SK-N-SH treated with all-trans-retinoic acid at 6 μM for 48 hours (cell line): ENCODE data around the gene NINJ2.

ENCODE experiments used
- CREB5 ChIP-seq: fragments of 250-450 bp; sonication (Bioruptor Pico); IDR thresholded peaks from 2 replicates; pipeline ENCODE4 v1.5.1; 2020; ENCODE audit warnings: low read depth, mild to moderate bottlenecking, moderate library complexity
- CSRNP3 ChIP-seq: fragments of 250-450 bp; sonication (Bioruptor Pico); IDR thresholded peaks from 2 replicates; pipeline ENCODE4 v1.5.1; 2021; ENCODE audit warnings: mild to moderate bottlenecking, moderate library complexity
- ESRRG ChIP-seq: fragments of 250-450 bp; sonication (Bioruptor Pico); IDR thresholded peaks from 2 replicates; pipeline ENCODE4 v1.6.1; 2021; ENCODE audit warnings: mild to moderate bottlenecking
- ISL1 ChIP-seq: fragments of 250-450 bp; sonication (Bioruptor Pico); IDR thresholded peaks from 2 replicates; pipeline ENCODE4 v2.1.2; 2022; ENCODE audit warnings: mild to moderate bottlenecking, moderate library complexity
- OSR1 ChIP-seq: fragments of 250-450 bp; sonication (Bioruptor Pico); IDR thresholded peaks from 2 replicates; pipeline ENCODE4 v1.8.0; 2022; ENCODE audit warnings: moderate library complexity, mild to moderate bottlenecking, inconsistent platforms
- PATZ1 ChIP-seq: fragments of 250-450 bp; sonication (Bioruptor Pico); IDR thresholded peaks from 2 replicates; pipeline ENCODE4 v1.8.0; 2020; ENCODE audit warnings: mild to moderate bottlenecking, moderate library complexity, borderline replicate concordance
- PPARA ChIP-seq: fragments of 250-450 bp; sonication (Bioruptor Pico); IDR thresholded peaks from 2 replicates; pipeline ENCODE4 v1.5.0; 2020; ENCODE audit warnings: mild to moderate bottlenecking, borderline replicate concordance
- SNAI2 ChIP-seq: fragments of 250-450 bp; sonication (Bioruptor Pico); IDR thresholded peaks from 2 replicates; pipeline ENCODE4 v1.5.0; 2020; ENCODE audit warnings: mild to moderate bottlenecking, moderate library complexity
- TCF4 ChIP-seq: fragments of 250-450 bp; sonication (Bioruptor Pico); IDR thresholded peaks from 2 replicates; pipeline ENCODE4 v1.8.0; 2021; ENCODE audit warnings: mild to moderate bottlenecking, moderate library complexity, borderline replicate concordance
- TOX ChIP-seq: fragments of 250-450 bp; sonication (Bioruptor Pico); IDR thresholded peaks from 2 replicates; pipeline ENCODE4 v1.8.0; 2021; ENCODE audit warnings: mild to moderate bottlenecking, moderate library complexity, borderline replicate concordance
- ZC3H10 ChIP-seq: fragments of 250-450 bp; sonication (Bioruptor Pico); IDR thresholded peaks from 2 replicates; pipeline ENCODE4 v1.5.1; 2021; ENCODE audit warnings: mild to moderate bottlenecking, moderate library complexity
- ZFP30 ChIP-seq: fragments of 450-650 bp; formaldehyde crosslinking; IDR thresholded peaks from 2 replicates; pipeline ENCODE4 v1.5.0; 2022; ENCODE audit warnings: mild to moderate bottlenecking, moderate library complexity
- ZNF70 ChIP-seq: fragments of 450-650 bp; formaldehyde crosslinking; IDR thresholded peaks from 2 replicates; pipeline ENCODE4 v1.5.0; 2020; ENCODE audit warnings: mild to moderate bottlenecking, moderate library complexity

GRCh38 chr12:588646-589045 is 74.6 kb downstream of the NINJ2 start:
- TF ChIP-seq PATZ1 (CRISPR knock-in tag): no peak
- TF ChIP-seq TOX (CRISPR knock-in tag): no peak
- no peak for TF ChIP-seq ISL1
- no peak for TF ChIP-seq ZC3H10 (CRISPR knock-in tag)
- TF ChIP-seq CREB5 (CRISPR knock-in tag): no peak
- no peak for TF ChIP-seq ZFP30 (CRISPR knock-in tag)
- TF ChIP-seq SNAI2 (CRISPR knock-in tag): no peak
- no peak for TF ChIP-seq OSR1 (CRISPR knock-in tag)
- no peak for TF ChIP-seq ESRRG
- TF ChIP-seq CSRNP3: no peak
- TF ChIP-seq ZNF70 (CRISPR knock-in tag): no peak
- TF ChIP-seq PPARA (CRISPR knock-in tag): no peak
- TF ChIP-seq TCF4: no peak
